NOMO-1 (cell line): ENCODE measurements around the gene STIM1.

Experiments
- DNase-seq, 2 experiments: peaks; one replicate each; lab custom pipeline; 2025; ENCODE audit not compliant: unreplicated experiment in 2 of 2; lab: John Stamatoyannopoulos, UW

Gene STIM1

GRCh38 chr11:3944198-3944597 lies 88.7 kb downstream of the STIM1 start:
- DNase-seq, result no peak

GRCh38 chr11:3946455-3947017 lies 91.1 kb downstream of the STIM1 start:
- DNase-seq, result peak; percentile 14 to 51

GRCh38 chr11:3947061-3947460 lies 91.6 kb downstream of the STIM1 start:
- DNase-seq, result peak in 1 of 2 experiments; percentile 51

GRCh38 chr11:3949125-3949524 lies 93.7 kb downstream of the STIM1 start:
- peak; percentile 88 to 95 for DNase-seq

GRCh38 chr11:3950996-3951660 lies 95.7 kb downstream of the STIM1 start:
- no peak for DNase-seq

- no peak for DNase-seq
Observed at GRCh38 chr11:3952715-3953114, 97.3 kb downstream of the STIM1 start.

- no peak for DNase-seq
Observed at GRCh38 chr11:3953327-3953726, 97.9 kb downstream of the STIM1 start.

GRCh38 chr11:3954448-3955298 lies 99.2 kb downstream of the STIM1 start:
- DNase-seq, result no peak

GRCh38 chr11:3955299-3955665 lies 99.8 kb downstream of the STIM1 start:
- DNase-seq, result no peak

- no peak for DNase-seq
Observed at GRCh38 chr11:3956038-3956437, 100.6 kb downstream of the STIM1 start.

- DNase-seq, result no peak
Observed at GRCh38 chr11:3956748-3957147, 101.3 kb downstream of the STIM1 start.

- DNase-seq, result no peak
Observed at GRCh38 chr11:3957437-3957836, 102.0 kb downstream of the STIM1 start.

- DNase-seq, result no peak
Observed at GRCh38 chr11:3958281-3958680, 102.8 kb downstream of the STIM1 start.

- no peak for DNase-seq
Observed at GRCh38 chr11:3959015-3959902, 103.8 kb downstream of the STIM1 start.

GRCh38 chr11:3959903-3960265 lies 104.4 kb downstream of the STIM1 start:
- no peak for DNase-seq

- no peak for DNase-seq
Observed at GRCh38 chr11:3962406-3962840, 107.0 kb downstream of the STIM1 start.

- DNase-seq, result no peak
Observed at GRCh38 chr11:3964056-3964455, 108.6 kb downstream of the STIM1 start.

- DNase-seq, result no peak
Observed at GRCh38 chr11:3964935-3965604, 109.6 kb downstream of the STIM1 start.

- no peak for DNase-seq
Observed at GRCh38 chr11:3967695-3968094, 112.2 kb downstream of the STIM1 start.

- DNase-seq, result no peak
Observed at GRCh38 chr11:3969200-3969599, 113.7 kb downstream of the STIM1 start.
